ENCODE data around the gene RFLNA.

RFLNA gene

DNA sequence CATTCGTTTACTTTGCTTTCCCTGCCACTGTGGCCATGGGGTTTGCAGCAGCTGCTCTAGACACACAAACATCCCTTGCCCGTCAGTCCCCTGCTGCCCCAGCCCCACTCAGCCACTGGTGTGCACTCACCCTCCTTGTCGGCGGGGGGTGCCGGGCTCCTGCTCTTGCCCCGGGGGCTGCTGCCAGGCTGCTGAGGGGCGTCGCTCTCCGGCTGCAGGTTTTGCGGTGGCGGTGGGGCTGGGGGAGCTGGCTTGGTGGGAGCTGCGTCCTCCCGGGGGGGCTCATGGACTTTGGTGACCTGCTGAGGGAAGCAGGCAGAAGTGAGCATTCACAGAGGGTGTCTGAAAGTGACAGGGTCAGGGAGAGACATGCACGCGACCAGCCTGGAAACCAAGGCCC is 67.1 kb downstream of the RFLNA start:
- DNase-seq: no peak

DNA sequence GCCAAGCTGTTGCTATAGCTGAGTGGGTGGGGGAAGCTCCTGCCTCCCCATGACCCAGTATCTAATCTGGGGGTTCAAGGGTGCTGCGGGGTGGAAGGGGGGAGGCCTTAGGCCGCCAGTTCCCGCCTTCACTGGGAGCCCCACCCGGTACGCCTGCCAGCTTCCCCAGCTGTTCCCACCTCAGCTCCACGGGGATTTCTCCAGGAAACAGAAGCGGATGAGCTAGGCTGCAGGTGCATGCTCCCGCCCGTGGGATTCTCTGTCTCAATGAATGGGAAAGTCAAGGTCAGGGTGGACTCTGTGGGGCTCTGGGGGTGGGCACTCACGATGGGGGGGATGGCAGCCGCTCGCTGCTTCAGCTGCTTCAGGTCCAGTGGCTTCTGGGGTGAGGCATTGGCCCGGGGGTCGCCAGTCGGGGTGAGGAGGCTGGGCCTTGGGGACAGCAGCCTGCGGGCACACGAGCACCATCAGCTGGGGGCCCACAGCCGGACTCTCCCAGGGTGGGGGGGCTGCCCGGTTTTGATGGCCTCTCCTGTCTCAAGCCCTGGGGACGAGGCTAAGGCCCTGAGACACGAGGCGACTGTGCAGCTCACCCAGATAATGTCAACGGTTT is 68.6 kb downstream of the RFLNA start:
- DNase-seq: no peak

GRCh38 chr12:124364543-124364942 is 69.7 kb downstream of the RFLNA start:
- no peak for DNase-seq
